Measurements from ENCODE around the gene USP6NL. TPM values are rescaled to one million over a fixed set of nuclear protein-coding genes. Genes with fewer than 3 reads are reported as not detected.

USP6NL gene
- total and polyA plus RNA-seq, 2 of the 13 experiments (the other 11 are each of a cell fraction or from before 2014, with no cell fraction given), result 10.5 to 22.9 TPM

GRCh38 chr10:11610826-11611247 lies 613 bp downstream of the USP6NL start (continued):
- TF ChIP-seq ATM (IDR thresholded peaks at IDR 0.05; ENCODE audit: borderline replicate concordance) (no peak), ZNF567 (CRISPR knock-in tag; IDR thresholded peaks at IDR 0.05; ENCODE audit: borderline replicate concordance) (no peak), BHLHE40 (IDR thresholded peaks at IDR 0.05; ENCODE audit: low read length) (no peak), SRY (CRISPR knock-in tag; IDR thresholded peaks at IDR 0.05) (no peak), ZFY (CRISPR knock-in tag; IDR thresholded peaks at IDR 0.05) (peak; percentile 29; the same call in 1 of the 2 replicates), ZFX (CRISPR knock-in tag; IDR thresholded peaks at IDR 0.05; ENCODE audit: low read depth) (no peak), FOXK2 (IDR thresholded peaks at IDR 0.05) (no peak), LCORL (IDR thresholded peaks at IDR 0.05) (no peak), LCORL (CRISPR knock-in tag; IDR thresholded peaks at IDR 0.05) (peak; percentile 23; the same call in 1 of the 2 replicates), RBM22 (optimal IDR thresholded peaks at IDR 0.05; ENCODE audit: low read length) (no peak), NBN (conservative IDR thresholded peaks at IDR 0.05) (no peak), TIGD3 (CRISPR knock-in tag; IDR thresholded peaks at IDR 0.05; ENCODE audit: borderline replicate concordance) (no peak), BRF2 (CRISPR knock-in tag; IDR thresholded peaks at IDR 0.05) (no peak), ZNF264 (CRISPR knock-in tag; IDR thresholded peaks at IDR 0.05) (0 out of 2 replicates have a peak, but pooled peaks have one; percentile 20), NAIF1 (CRISPR knock-in tag; IDR thresholded peaks at IDR 0.05; ENCODE audit: borderline replicate concordance) (no peak), BATF2 (CRISPR knock-in tag; IDR thresholded peaks at IDR 0.05) (no peak), ZBTB14 (CRISPR knock-in tag; IDR thresholded peaks at IDR 0.05) (peak; percentile 37; the same call in 1 of the 2 replicates), KIAA2018 (CRISPR knock-in tag; IDR thresholded peaks at IDR 0.05; ENCODE audit: borderline replicate concordance) (no peak), KMT2A (CRISPR knock-in tag; IDR thresholded peaks at IDR 0.05) (peak; percentile 59; the same call in 1 of the 2 replicates)

Measured in HepG2 (cell line).